Natural killer cell (primary cell): ENCODE data around the gene ITSN2. TPM values are rescaled to one million over a fixed set of nuclear protein-coding genes. Genes with fewer than 3 reads are reported as not detected.

ENCODE experiments used
- ATAC-seq, 3 donors: fragments of 150-1000 bp in 2 of 3; fragments of 200-7000 bp in 1 of 3; cut with Tn5 transposase; 1 replicate in 1 of 3; 2 replicates in 2 of 3; pipeline ENCODE4 v1.10.0; 2021; ENCODE audit warnings: mild to moderate bottlenecking in 2 of 3, moderate library complexity in 2 of 3
- DNase-seq, 2 donors: peaks; one replicate each; pipeline versions ENCODE4 v3.0.0 to v3.0.0-alpha.2; 2013 to 2021; ENCODE audit warnings: mixed read lengths in 1 of 2
- H3K27ac ChIP-seq: one replicate; pipeline ENCODE4 v1.5.1; 2013; ENCODE audit warnings: mild to moderate bottlenecking, low read length
- H3K27me3 ChIP-seq: one replicate; pipeline ENCODE4 v1.6.1; 2013; ENCODE audit warnings: low read length; ENCODE audit not compliant: control insufficient read depth, insufficient read depth
- H3K36me3 ChIP-seq: one replicate; pipeline ENCODE4 v1.6.1; 2013; ENCODE audit warnings: low read length; ENCODE audit not compliant: control insufficient read depth, insufficient read depth
- H3K4me1 ChIP-seq: one replicate; pipeline ENCODE4 v1.6.1; 2013; ENCODE audit warnings: low read length; ENCODE audit not compliant: control insufficient read depth, insufficient read depth
- H3K4me3 ChIP-seq: one replicate; pipeline ENCODE4 v1.5.1; 2013; ENCODE audit warnings: low read length
- H3K9me3 ChIP-seq: one replicate; pipeline ENCODE4 v1.6.1; 2013; ENCODE audit warnings: low read length; ENCODE audit not compliant: control insufficient read depth, insufficient read depth
- H3K27ac Mint-ChIP-seq, 2 donors: one replicate each; pipeline ENCODE4 v1.8.0; 2022; ENCODE audit warnings: mild to moderate bottlenecking in 2 of 2, mixed read lengths in 2 of 2, moderate library complexity in 1 of 2
- H3K27me3 Mint-ChIP-seq, 2 donors: one replicate each; pipeline ENCODE4 v1.8.0; 2022; ENCODE audit warnings: low read depth in 2 of 2, mixed read lengths in 2 of 2
- H3K36me3 Mint-ChIP-seq: one replicate; pipeline ENCODE4 v1.8.0; 2022; ENCODE audit warnings: mixed read lengths
- H3K4me1 Mint-ChIP-seq, 2 donors: one replicate each; pipeline ENCODE4 v1.8.0; 2022; ENCODE audit warnings: mixed read lengths in 2 of 2
- H3K4me3 Mint-ChIP-seq: one replicate; pipeline ENCODE4 v1.8.0; 2022; ENCODE audit warnings: mild to moderate bottlenecking, moderate library complexity, mixed read lengths
- H3K9me3 Mint-ChIP-seq, 2 donors: one replicate each; pipeline ENCODE4 v1.8.0; 2022; ENCODE audit warnings: mixed read lengths in 2 of 2
- CTCF ChIP-seq: fragments of 200-600 bp; IDR thresholded peaks from one replicate; pipeline ENCODE4 v1.8.0; 2022; ENCODE audit warnings: antibody characterized with exemption
- WGBS: methylation state at CpG from one replicate; pipeline ENCODE4 v1.1.7; 2013; ENCODE audit warnings: missing lambda C conversion rate; ENCODE audit not compliant: insufficient coverage; 5-methylcytosine and 5-hydroxymethylcytosine counted together
- intact Hi-C: fragments of 100-400 bp; cut with micrococcal nuclease; formaldehyde crosslinking; loops from one replicate; pipeline ENCODE4 v1.14.2; 2022
- total RNA-seq, 4 donors: library from RNA; stranded (reverse); fragments of 120-200 nt in 1 of 4; gene quantifications; one replicate each; pipeline versions ENCODE4 v1.2.3 to v1.2.4, GENCODE V29; 2013 to 2022

Gene ITSN2
- total RNA-seq, 3 donors from 2014 or later (not counting 1 experiment from before 2014, with no cell fraction given) = 101 to 118 (median 115) TPM

- no peaks in the 10 kb centered on the region for H3K36me3 ChIP-seq
- Mint-ChIP-seq H3K36me3 (no peaks in the 10 kb centered on the region), H3K27me3 (no peaks in the 10 kb centered on the region), H3K9me3 (no peaks in the 10 kb centered on the region), H3K4me3 (peak overlapping the region; percentile 1), H3K27ac (peak overlapping the region; percentile 55 to 77), H3K4me1 (peaks cover 66% of the 10 kb centered on the region in 2 donors)
- H3K9me3 ChIP-seq = no peaks in the 10 kb centered on the region
- peak overlapping the region; percentile 46 for H3K27ac ChIP-seq
- no peak overlapping the region for H3K4me3 ChIP-seq
- peaks cover 20% of the 10 kb centered on the region for H3K4me1 ChIP-seq
- no peak for TF ChIP-seq CTCF
- DNase-seq (no peak), ATAC-seq (no peak)
- intact Hi-C loops = no loop called here
- no peaks in the 10 kb centered on the region for H3K27me3 ChIP-seq
- 30% methylated on average over 1 of the region's 1 CpG for WGBS
Measured at GRCh38 chr2:24354957-24355356, 5.4 kb downstream of the ITSN2 start.

- Histone ChIP-seq H3K9me3 (no peaks in the 10 kb centered on the region), H3K36me3 (no peaks in the 10 kb centered on the region), H3K27ac (peak overlapping the region; percentile 40), H3K4me1 (peaks cover 20% of the 10 kb centered on the region), H3K4me3 (no peak overlapping the region), H3K27me3 (no peaks in the 10 kb centered on the region)
- no peak for TF ChIP-seq CTCF
- ATAC-seq (peak in 1 of 3 donors; percentile 32), DNase-seq (no peak)
- Mint-ChIP-seq H3K27ac (peak overlapping the region in 1 of 2 donors; percentile 55), H3K4me1 (peaks cover 70% of the 10 kb centered on the region in 2 donors), H3K36me3 (no peaks in the 10 kb centered on the region), H3K27me3 (no peaks in the 10 kb centered on the region), H3K4me3 (no peak overlapping the region), H3K9me3 (no peaks in the 10 kb centered on the region)
- WGBS = 60% methylated on average over 1 of the region's 3 CpGs
- intact Hi-C loops = no loop called here
Measured at GRCh38 chr2:24354395-24354794, 5.9 kb downstream of the ITSN2 start.

GRCh38 chr2:24353973-24354372 is 6.4 kb downstream of the ITSN2 start:
- DNase-seq (no peak), ATAC-seq (no peak)
- H3K9me3 Mint-ChIP-seq = no peaks in the 10 kb centered on the region
- H3K4me1 Mint-ChIP-seq = peaks cover 70% of the 10 kb centered on the region in 2 donors
- no peaks in the 10 kb centered on the region for H3K36me3 Mint-ChIP-seq
- no peaks in the 10 kb centered on the region for H3K27me3 Mint-ChIP-seq
- no peak overlapping the region for H3K4me3 ChIP-seq
- peaks cover 20% of the 10 kb centered on the region for H3K4me1 ChIP-seq
- H3K4me3 Mint-ChIP-seq = no peak overlapping the region
- H3K27ac ChIP-seq = peak overlapping the region; percentile 40
- H3K9me3 ChIP-seq = no peaks in the 10 kb centered on the region
- peak overlapping the region in 1 of 2 donors; percentile 55 for H3K27ac Mint-ChIP-seq
- no peaks in the 10 kb centered on the region for H3K36me3 ChIP-seq
- WGBS = 80% methylated on average over 1 of the region's 1 CpG
- no peak for TF ChIP-seq CTCF
- H3K27me3 ChIP-seq = no peaks in the 10 kb centered on the region
- intact Hi-C loops = no loop called here

- 75% methylated on average over 4 of the region's 5 CpGs for WGBS
- Histone ChIP-seq H3K4me3 (no peak overlapping the region), H3K27ac (no peak overlapping the region), H3K9me3 (no peaks in the 10 kb centered on the region), H3K27me3 (no peaks in the 10 kb centered on the region), H3K4me1 (peaks cover 26% of the 10 kb centered on the region), H3K36me3 (no peaks in the 10 kb centered on the region)
- no peaks in the 10 kb centered on the region for H3K9me3 Mint-ChIP-seq
- H3K27me3 Mint-ChIP-seq = no peaks in the 10 kb centered on the region
- H3K27ac Mint-ChIP-seq = peak overlapping the region in 1 of 2 donors; percentile 51
- H3K4me1 Mint-ChIP-seq = peaks cover 66 to 70% of the 10 kb centered on the region in 2 donors
- DNase-seq = no peak
- ATAC-seq = no peak
- intact Hi-C loops = no loop called here
- TF ChIP-seq CTCF = no peak
- H3K4me3 Mint-ChIP-seq = no peak overlapping the region
- H3K36me3 Mint-ChIP-seq = no peaks in the 10 kb centered on the region
Measured at GRCh38 chr2:24353364-24353763, 7.0 kb downstream of the ITSN2 start.
